ENCODE results near the gene SCARB1. TPM values are rescaled to one million over a fixed set of nuclear protein-coding genes. Genes with fewer than 3 reads are reported as not detected.

SCARB1 gene
- total and polyA plus RNA-seq, 2 of the 13 experiments (the other 11 are each of a cell fraction or from before 2014, with no cell fraction given): 63.4 to 160 TPM

DNA sequence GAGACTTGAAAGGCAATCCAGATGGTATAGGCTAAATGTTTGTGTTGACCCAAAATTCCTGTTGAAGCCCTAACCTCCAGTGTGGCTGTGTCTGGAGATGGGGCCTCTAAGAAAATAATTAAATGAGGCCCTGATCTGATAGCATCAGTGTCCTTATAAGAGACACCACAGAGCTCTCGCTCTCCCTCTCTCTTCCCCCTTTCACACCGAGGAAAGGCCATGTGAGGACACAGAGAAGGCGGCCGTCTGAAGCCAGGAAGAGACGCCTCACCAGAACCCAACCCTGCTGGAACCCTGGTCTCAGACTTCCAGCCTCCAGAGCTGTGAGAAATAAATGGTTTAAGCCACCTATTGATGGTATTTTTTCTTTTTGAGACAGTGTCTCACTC is 87.5 kb downstream of the SCARB1 start:
- Histone ChIP-seq H3K79me2 (ENCODE audit: insufficient read depth, low read length) (no peaks in the 10 kb centered on the region), H3K27me3 (ENCODE audit: control insufficient read depth in 1 of 2, insufficient read depth in 2 of 2, low read length in 2 of 2) (no peaks in the 10 kb centered on the region), H3K9me3 (ENCODE audit: low read length) (no peaks in the 10 kb centered on the region), H3K36me3 (replicated peaks in 1 of 2; ENCODE audit: control insufficient read depth in 1 of 2, insufficient read depth in 2 of 2, low read length in 2 of 2) (no peaks in the 10 kb centered on the region), H4K20me1 (ENCODE audit: insufficient read depth, low read length) (no peaks in the 10 kb centered on the region), H3K4me2 (ENCODE audit: low read depth, low read length) (no peak overlapping the region), H3K4me1 (ENCODE audit: insufficient read depth, low read length) (peaks cover 87% of the 10 kb centered on the region), H3K9ac (ENCODE audit: insufficient read depth, low read depth, low read length) (no peak overlapping the region), H2AFZ (ENCODE audit: low read length) (no peak overlapping the region), H3K4me3 (replicated peaks in 1 of 3; ENCODE audit: insufficient read depth in 1 of 3, low read depth in 2 of 3, low read length in 3 of 3) (no peak overlapping the region), H3K27ac (ENCODE audit: extremely low read length, insufficient read depth, low read length) (no peak overlapping the region)
- CTCF ChIA-PET (ENCODE audit: low intra/inter-chr PET ratio, low total read pairs): no interaction called here
- intact Hi-C loops (cut with micrococcal nuclease; ENCODE audit: unreplicated experiment) (loop anchor here (5.0 to 10.0 kb wide), 4 partner anchors 46 to 411 kb away; partner anchors contain the start of gene NCOR2), in situ Hi-C loops (cut with HindIII; ENCODE audit: extremely low pct_ligation_motif_present, low pct_unique_long_range_greater_than_20kb) (loop anchor here (10.0 kb wide), 1 partner anchor 731 kb away; no protein-coding TSS in a partner anchor)
- TF ChIP-seq ETV6 (CRISPR knock-in tag; conservative IDR thresholded peaks at IDR 0.05): no peak
- TF ChIP-seq IRF2 (CRISPR knock-in tag; IDR thresholded peaks at IDR 0.05): no peak
- peak; percentile 66 for TF ChIP-seq RBM22 (optimal IDR thresholded peaks at IDR 0.05; ENCODE audit: low read length)
- TF ChIP-seq POLR2G (IDR thresholded peaks at IDR 0.05; ENCODE audit: low read depth, low read length): peak; percentile 41; the same call in 1 of the 2 replicates
- WGBS (ENCODE audit: low lambda C conversion rate): 90% methylated on average over 5 of the region's 5 CpGs
- no peak for ATAC-seq
- POLR2A ChIA-PET: interaction anchor here (1.6 kb wide), 1 partner anchor 124 kb away, joined by 4 read pairs; no protein-coding TSS in a partner anchor
- no peak for FAIRE-seq
- no TSS peak for BruUV-seq (replicated peaks)
- no peak for DNase-seq (ENCODE audit: low spot score)

- Histone ChIP-seq H2AFZ (ENCODE audit: low read length) (no peak overlapping the region), H3K36me3 (replicated peaks in 1 of 2; ENCODE audit: control insufficient read depth in 1 of 2, insufficient read depth in 2 of 2, low read length in 2 of 2) (no peaks in the 10 kb centered on the region), H3K4me3 (replicated peaks in 1 of 3; ENCODE audit: insufficient read depth in 1 of 3, low read depth in 2 of 3, low read length in 3 of 3) (peak overlapping the region in 1 of 3 experiments; percentile 11; a peak in 2 of 6 replicates), H3K79me2 (ENCODE audit: insufficient read depth, low read length) (no peaks in the 10 kb centered on the region), H4K20me1 (ENCODE audit: insufficient read depth, low read length) (no peaks in the 10 kb centered on the region), H3K4me1 (ENCODE audit: insufficient read depth, low read length) (peaks cover 84% of the 10 kb centered on the region), H3K27me3 (ENCODE audit: control insufficient read depth in 1 of 2, insufficient read depth in 2 of 2, low read length in 2 of 2) (no peaks in the 10 kb centered on the region), H3K9ac (ENCODE audit: insufficient read depth, low read depth, low read length) (no peak overlapping the region), H3K27ac (ENCODE audit: extremely low read length, insufficient read depth, low read length) (no peak overlapping the region), H3K4me2 (ENCODE audit: low read depth, low read length) (peak overlapping the region; percentile 56), H3K9me3 (ENCODE audit: low read length) (no peaks in the 10 kb centered on the region)
- ATAC-seq (no peak), FAIRE-seq (no peak), DNase-seq (ENCODE audit: low spot score) (no peak)
- intact Hi-C loops (cut with micrococcal nuclease; ENCODE audit: unreplicated experiment): loop anchor here (5.0 to 10.0 kb wide), 6 partner anchors 48 to 737 kb away; partner anchors contain the start of gene NCOR2
- ChIA-PET POLR2A (interaction anchor here (0.7 kb wide), 1 partner anchor 88 kb away, joined by 3 read pairs; no protein-coding TSS in a partner anchor), CTCF (ENCODE audit: low intra/inter-chr PET ratio, low total read pairs) (no interaction called here)
- in situ Hi-C loops (cut with HindIII; ENCODE audit: extremely low pct_ligation_motif_present, low pct_unique_long_range_greater_than_20kb): loop anchor here (10.0 kb wide), 1 partner anchor 730 kb away; no protein-coding TSS in a partner anchor
- BruUV-seq (replicated peaks): no TSS peak
- 62% methylated on average over 14 of the region's 15 CpGs for WGBS (ENCODE audit: low lambda C conversion rate)
- no peak for TF ChIP-seq ZIK1 (CRISPR knock-in tag; IDR thresholded peaks at IDR 0.05; ENCODE audit: borderline replicate concordance, low read depth)
- no peak for TF ChIP-seq ZNF234 (CRISPR knock-in tag; conservative IDR thresholded peaks at IDR 0.05)
- no peak for TF ChIP-seq BHLHE40 (IDR thresholded peaks at IDR 0.05; ENCODE audit: low read length)
- TF ChIP-seq ZNF577 (CRISPR knock-in tag; IDR thresholded peaks at IDR 0.05; ENCODE audit: borderline replicate concordance, low read depth): no peak
- no peak for TF ChIP-seq ZNF639 (CRISPR knock-in tag; conservative IDR thresholded peaks at IDR 0.05)
- no peak for TF ChIP-seq RARG (CRISPR knock-in tag; IDR thresholded peaks at IDR 0.05; ENCODE audit: low read depth)
- no peak for TF ChIP-seq SKI (IDR thresholded peaks at IDR 0.05; ENCODE audit: partially characterized antibody)
- no peak for TF ChIP-seq RCOR2 (CRISPR knock-in tag; IDR thresholded peaks at IDR 0.05)
- TF ChIP-seq ZNF558 (CRISPR knock-in tag; IDR thresholded peaks at IDR 0.05; ENCODE audit: borderline replicate concordance): no peak
- no peak for TF ChIP-seq ZBTB7A (CRISPR knock-in tag; IDR thresholded peaks at IDR 0.05)
- no peak for TF ChIP-seq HMGXB4 (CRISPR knock-in tag; IDR thresholded peaks at IDR 0.05; ENCODE audit: borderline replicate concordance in 1 of 2, low read depth in 1 of 2)
These were observed 89.0 kb downstream of the SCARB1 start for GRCh38 chr12:124774462-124775167.
